GM18867 (cell line): Measurements from ENCODE around the gene ATRAID.

Source experiments
- ATAC-seq: cut with Tn5 transposase; IDR thresholded peaks from one replicate; pipeline ENCODE4 v1.9.1; 2021; ENCODE audit warnings: mild to moderate bottlenecking, moderate library complexity; ENCODE audit not compliant: unreplicated experiment

Gene ATRAID

DNA sequence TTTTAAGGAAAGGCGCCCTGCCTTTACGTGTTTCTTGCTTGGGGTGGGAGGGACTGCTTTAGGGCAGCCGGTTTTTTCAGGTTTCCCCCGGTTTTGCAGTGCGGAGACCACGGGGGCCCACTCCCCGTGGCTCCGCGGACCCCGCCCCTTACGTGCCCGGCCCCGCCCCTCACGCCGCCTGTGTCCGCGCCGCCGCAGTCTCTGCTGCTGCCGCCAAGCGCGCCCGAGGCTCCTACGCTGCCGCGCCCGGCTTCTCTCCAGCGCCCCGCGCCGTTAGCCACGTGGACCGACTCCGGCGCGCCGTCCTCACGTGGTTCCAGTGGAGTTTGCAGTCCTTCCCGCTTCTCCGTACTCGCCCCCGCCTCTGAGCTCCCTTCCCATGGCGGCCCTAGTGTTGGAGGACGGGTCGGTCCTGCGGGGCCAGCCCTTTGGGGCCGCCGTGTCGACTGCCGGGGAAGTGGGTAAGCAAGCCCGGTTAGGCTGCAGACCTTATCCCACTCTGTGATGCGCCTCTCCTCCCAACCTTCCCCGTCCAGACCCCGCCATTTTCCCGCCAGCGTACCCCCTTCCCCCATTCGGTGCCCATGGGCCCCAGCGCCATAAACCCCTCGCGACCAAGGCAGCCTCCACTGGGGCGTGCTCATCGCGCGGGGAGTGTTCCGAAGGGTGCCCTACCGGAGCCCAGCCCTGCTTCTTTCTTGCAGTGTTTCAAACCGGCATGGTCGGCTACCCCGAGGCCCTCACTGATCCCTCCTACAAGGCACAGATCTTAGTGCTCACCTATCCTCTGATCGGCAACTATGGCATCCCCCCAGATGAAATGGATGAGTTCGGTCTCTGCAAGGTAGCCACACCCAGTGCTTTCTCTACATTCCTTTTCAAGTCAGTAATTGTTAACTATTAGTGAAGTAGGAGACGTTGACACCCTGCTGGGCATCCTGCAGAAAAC, 5.6 kb downstream of the ATRAID start, which contains the start of gene CAD:
TSS of gene CAD (plus strand) at position 197 of the 949 bp plus-strand sequence. CDS start at position 380, 183 bp downstream.
- ATAC-seq, result peak; percentile 76

DNA sequence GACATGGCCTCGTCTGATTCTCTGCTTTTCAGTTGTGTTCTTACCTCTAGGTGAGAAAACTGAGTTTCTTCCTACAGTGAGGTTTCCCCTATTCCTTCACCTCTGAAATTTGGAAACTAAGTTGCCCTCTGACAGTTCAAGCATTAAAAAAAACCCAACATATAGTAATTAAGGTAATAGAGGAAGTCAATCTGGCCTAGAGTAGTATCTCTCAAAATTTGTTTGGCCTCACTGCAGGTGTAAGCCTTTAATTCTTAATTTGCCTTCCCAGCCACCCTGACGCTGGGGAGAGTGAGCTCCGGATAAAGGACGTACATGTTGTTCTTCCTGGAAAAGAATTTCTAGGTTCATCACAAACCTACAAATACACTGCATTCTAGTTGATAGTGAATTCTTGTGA, 6.8 kb downstream of the ATRAID start:
- no peak for ATAC-seq

DNA sequence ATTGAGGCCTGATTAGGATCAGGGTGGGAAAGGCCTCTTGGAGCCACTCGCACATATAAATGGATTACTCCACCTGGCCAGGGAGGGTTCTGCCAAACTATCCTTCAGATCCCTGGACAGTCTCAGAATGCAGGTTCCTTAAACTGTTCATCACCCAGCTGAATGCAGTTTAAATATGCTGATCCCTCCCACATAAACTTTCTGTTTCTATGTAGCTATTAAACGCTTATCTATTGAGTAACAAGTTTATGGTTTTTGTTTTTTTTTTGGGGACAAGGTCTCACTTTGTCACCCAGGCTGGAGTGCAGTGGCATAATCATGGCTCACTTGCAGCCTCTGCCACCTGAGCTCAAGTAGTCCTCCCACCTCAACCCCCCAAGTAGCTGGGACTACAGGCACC, 7.2 kb downstream of the ATRAID start:
- ATAC-seq, result no peak

DNA sequence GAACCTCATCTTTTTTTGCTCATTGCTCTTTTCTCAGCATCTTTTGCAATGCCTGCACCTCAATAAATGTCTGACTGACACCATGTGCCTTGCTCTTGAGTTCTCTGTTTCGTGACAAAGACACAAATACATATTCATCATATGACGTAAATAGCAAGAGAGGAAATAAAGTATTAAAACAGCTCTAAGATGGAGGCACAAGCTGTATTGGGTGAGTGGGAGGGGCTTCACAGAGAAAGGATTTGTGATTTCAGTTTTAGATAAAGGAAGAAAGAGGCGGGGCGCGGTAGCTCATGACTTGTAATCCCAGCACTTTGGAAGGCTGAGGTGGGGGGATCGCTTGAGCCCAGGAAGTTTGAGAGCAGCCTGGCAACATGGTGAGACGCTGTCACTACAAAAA, 8.2 kb downstream of the ATRAID start:
- no peak for ATAC-seq

DNA sequence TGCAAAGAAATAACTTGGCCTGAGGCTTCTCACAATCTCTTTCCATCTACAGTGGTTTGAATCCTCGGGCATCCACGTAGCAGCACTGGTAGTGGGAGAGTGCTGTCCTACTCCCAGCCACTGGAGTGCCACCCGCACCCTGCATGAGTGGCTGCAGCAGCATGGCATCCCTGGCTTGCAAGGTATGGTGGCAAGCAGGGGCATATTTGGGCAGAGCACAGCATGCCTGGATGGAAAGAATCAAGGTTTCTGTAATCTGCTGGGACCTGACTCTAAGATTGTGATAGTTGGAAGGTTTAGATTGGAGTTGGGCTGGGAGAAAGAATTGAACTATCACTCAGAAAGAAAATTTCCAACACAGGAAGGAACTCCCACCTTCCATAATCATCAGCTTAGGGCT, 9.3 kb downstream of the ATRAID start:
- ATAC-seq, result no peak

DNA sequence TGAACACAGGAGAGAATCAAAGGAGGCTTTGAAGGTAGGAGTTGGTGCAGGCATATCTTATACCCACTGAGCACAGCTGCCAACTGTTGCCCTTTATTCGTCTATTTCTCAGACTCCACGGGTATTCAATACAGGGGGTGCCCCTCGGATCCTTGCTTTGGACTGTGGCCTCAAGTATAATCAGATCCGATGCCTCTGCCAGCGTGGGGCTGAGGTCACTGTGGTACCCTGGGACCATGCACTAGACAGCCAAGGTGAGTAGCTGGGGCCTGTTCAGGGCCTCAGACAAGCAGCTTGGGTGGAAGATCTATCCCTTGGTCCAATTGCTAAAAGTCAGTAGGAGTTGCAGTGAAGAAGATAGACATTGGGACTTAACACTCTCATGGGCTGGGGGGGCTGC, 10.6 kb downstream of the ATRAID start:
- no peak for ATAC-seq

DNA sequence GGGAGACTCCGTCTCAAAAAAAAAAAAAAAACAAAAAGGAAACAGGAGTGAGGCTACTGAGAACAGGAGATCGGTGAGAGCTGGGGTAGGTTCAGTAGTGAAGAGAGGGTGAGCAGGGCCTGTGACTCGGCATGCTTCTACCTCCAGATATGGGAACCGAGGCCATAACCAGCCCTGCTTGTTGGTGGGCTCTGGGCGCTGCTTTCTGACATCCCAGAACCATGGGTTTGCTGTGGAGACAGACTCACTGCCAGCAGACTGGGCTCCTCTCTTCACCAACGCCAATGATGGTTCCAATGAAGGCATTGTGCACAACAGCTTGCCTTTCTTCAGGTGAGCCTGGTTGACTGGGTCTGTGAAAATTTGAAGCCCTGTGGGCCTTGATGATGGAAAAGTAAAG, 11.6 kb downstream of the ATRAID start:
- ATAC-seq, result no peak

DNA sequence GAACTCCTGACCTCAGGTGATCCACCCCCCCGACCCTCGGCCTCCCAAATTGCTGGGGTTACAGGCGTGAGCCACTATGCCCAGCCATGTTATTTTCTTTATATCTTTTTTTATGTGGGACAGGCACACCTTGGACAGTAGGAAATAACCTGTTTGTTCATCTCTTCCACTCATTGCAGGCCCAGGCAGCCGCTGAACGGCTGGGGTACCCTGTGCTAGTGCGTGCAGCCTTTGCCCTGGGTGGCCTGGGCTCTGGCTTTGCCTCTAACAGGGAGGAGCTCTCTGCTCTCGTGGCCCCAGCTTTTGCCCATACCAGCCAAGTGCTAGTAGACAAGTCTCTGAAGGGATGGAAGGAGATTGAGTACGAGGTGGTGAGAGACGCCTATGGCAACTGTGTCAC, 13.7 kb downstream of the ATRAID start:
- no peak for ATAC-seq

DNA sequence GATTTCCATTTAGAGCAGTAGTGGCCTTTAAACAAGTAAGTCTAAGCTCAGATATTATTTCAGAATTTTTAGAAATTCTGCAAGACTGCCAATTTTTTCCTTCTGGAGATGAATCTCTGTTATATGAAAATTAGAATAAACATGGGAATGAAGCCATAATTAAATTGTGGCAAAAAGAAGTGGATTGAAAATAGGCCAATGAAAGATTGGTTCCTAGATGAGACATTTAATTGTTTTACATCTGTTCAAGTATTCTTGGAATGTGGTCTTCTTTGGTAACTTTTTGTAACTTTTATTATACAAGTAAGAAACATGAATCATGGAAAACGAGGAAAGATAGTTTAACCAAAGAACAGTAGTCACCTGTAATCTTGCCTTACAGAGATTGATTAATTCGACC, 15.7 kb downstream of the ATRAID start:
- no peak for ATAC-seq

DNA sequence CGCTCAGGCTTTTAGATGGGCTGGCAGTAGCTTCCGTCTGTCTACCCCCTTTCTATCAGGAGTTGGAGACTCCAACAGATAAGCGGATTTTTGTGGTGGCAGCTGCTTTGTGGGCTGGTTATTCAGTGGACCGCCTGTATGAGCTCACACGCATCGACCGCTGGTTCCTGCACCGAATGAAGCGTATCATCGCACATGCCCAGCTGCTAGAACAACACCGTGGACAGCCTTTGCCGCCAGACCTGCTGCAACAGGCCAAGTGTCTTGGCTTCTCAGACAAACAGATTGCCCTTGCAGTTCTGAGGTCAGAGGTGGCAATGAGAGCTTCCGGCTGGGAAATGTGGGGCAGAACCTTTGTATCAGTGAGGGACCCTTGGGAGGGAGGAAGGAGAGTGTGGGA, 20.1 kb downstream of the ATRAID start:
- no peak for ATAC-seq

DNA sequence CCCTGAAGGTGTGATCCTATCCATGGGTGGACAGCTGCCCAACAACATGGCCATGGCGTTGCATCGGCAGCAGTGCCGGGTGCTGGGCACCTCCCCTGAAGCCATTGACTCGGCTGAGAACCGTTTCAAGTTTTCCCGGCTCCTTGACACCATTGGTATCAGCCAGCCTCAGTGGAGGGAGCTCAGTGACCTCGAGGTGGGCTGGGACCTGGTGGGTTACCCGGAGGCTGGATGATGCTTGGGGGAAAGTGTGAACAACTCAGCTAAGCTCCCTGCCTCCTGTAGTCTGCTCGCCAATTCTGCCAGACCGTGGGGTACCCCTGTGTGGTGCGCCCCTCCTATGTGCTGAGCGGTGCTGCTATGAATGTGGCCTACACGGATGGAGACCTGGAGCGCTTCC, 21.5 kb downstream of the ATRAID start:
- no peak for ATAC-seq

DNA sequence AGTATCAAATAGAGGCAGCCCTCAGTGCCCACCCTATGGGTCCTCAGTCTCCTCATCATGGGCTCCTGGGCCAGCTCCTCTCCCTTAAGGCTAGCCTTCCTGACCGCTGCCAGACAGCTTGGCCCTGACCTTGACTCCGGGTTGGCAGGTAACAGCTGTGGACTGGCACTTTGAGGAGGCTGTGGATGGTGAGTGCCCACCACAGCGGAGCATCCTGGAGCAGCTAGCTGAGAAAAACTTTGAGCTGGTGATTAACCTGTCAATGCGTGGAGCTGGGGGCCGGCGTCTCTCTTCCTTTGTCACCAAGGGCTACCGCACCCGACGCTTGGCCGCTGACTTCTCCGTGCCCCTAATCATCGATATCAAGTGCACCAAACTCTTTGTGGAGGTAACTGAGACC, 24.3 kb downstream of the ATRAID start:
- ATAC-seq, result no peak

DNA sequence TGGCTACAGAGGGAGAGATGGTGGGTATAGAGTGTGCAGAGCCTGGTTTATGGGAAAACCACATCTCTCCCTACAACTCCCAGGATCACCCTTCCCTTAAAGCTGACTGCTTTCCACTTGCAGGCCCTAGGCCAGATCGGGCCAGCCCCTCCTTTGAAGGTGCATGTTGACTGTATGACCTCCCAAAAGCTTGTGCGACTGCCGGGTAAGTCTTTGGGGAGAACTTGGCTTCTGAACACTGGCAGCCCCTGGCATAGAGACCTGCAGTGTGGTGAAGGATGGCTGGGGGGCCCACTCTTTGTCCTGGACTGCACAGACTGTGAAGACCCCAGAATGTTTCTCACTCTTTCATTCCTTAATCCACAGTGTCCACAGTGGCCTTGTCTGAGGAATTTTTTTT, 24.8 kb downstream of the ATRAID start:
- ATAC-seq, result no peak

DNA sequence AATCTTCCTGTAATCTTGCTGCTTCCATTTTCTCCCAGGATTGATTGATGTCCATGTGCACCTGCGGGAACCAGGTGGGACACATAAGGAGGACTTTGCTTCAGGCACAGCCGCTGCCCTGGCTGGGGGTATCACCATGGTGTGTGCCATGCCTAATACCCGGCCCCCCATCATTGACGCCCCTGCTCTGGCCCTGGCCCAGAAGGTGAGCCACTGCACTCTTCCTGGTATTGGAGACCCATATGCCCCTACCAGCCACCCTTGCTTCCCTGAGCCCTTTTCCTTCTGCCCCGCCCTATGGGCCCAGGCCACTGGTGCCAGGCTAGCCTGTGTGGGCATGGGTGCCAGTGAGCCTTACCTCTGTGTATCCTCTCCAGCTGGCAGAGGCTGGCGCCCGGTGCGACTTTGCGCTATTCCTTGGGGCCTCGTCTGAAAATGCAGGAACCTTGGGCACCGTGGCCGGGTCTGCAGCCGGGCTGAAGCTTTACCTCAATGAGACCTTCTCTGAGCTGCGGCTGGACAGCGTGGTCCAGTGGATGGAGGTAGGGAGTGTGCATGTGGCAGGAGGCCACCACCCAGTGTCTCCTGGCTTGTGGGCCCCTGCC, 25.6 kb downstream of the ATRAID start:
- no peak for ATAC-seq

DNA sequence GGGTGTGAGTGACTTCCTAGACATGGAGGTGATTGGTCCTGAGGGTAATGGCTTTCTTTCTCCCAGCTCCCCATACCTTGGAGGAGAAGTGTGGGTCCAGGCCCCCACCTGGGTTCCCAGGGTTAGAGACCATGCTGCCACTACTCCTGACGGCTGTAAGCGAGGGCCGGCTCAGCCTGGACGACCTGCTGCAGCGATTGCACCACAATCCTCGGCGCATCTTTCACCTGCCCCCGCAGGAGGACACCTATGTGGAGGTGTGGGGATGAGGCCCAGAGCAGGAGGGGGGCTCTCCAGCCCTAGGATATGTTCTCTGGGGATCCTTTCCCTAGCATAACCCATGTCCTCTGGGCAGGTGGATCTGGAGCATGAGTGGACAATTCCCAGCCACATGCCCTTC, 27.1 kb downstream of the ATRAID start:
- ATAC-seq, result no peak

DNA sequence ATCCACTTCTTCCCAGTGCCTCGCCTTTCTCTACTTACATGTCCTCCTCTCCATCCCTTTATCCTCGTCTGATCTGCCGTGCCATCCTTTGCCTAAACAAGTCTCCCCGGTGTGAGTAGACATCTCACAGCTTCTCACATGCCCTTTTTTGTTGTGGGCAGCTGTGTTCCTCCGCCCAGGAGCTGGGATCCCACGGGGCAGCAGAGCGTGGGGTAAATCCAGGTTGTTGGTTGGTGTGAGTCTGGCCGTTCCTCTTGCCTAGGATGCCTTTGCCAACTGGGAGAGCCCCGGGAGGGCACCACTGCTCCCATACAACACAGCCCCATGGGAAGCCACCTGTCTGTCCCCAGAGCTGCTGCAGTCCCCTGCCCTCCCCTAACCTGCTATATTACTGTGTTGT, 28.6 kb downstream of the ATRAID start:
- no peak for ATAC-seq

DNA sequence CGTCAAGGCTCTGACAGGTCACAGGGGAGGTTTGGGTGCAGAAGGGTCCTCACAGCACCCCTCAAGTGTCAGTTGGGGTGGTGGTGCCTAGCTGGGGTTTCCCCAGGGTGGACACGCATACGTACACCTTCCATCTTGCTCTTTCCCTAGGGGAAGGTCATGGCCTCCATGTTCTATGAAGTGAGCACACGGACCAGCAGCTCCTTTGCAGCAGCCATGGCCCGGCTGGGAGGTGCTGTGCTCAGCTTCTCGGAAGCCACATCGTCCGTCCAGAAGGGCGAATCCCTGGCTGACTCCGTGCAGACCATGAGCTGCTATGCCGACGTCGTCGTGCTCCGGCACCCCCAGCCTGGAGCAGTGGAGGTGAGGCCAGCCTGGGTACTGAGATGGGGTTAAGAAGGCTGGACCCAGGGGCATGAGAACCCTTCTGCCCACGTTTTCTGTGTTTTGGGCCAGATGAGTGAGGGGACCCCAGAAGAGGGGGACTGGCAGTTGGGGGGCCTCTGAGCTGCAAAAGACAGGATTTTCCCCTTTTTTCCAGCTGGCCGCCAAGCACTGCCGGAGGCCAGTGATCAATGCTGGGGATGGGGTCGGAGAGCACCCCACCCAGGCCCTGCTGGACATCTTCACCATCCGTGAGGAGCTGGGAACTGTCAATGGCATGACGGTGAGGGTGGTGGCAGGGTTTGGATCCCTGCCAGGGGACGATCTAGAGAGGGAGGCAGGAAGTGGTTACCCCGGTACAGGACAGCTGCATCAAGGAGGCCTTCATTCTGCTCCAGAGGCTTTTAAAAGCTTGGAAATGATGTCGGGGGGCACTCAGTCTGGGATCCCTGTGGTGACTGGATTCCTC, 30.1 kb downstream of the ATRAID start:
- ATAC-seq, result no peak

DNA sequence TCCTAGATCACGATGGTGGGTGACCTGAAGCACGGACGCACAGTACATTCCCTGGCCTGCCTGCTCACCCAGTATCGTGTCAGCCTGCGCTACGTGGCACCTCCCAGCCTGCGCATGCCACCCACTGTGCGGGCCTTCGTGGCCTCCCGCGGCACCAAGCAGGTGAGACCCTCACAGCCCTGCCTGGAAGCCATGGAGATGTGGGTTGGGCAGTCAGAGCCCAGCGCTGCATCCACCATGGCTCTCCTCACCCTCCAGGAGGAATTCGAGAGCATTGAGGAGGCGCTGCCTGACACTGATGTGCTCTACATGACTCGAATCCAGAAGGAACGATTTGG, 30.7 kb downstream of the ATRAID start:
- ATAC-seq, result no peak

DNA sequence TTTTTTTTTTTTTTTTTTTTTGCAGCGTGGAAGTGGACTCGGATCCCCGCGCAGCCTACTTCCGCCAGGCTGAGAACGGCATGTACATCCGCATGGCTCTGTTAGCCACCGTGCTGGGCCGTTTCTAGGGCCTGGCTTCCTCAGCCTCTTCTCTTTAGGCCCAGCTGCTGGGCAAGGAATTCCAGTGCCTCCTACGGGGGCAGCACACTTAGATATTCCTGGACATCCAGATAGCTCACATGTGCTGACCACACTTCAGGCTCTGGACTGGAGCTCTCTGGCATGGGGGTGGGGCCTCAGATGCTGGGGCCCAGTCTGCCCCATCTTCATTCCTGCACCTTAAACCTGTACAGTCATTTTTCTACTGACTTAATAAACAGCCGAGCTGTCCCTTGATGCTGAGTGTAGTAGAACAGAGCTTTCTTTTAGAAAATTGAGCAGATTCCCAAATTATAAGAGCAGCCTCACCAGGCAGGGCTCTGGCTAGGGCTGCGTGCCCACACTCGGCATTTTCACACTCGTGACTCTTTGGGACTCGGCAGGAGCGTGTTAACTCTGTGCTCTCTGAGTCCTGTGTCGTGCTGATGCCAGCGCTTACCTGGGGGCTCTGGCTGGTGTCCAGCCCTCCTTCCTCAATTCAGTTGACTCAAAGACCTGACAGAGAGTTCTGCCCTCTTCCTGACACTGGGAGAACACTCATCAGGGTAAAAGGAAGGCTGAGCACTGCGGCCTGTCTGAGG, 31.7 kb downstream of the ATRAID start:
- no peak for ATAC-seq

DNA sequence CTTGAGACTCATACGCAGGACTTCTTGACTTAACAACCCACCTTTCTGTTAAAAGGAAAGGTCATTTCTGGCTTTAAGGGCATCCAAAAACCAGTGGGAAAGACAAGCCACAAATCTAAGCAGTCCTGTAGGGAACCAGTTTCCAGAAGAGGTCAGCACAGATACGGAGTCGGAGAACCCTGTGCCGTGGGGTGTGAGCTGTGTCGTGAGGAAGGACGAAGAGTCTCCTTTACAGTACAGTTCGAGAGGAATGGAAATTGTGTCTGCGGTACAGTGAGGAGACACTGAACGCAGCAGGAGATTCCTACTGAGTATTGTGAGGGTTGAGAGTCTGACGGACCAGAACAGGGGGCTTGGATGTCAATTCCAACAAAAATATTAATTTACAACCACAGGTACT, 33.3 kb downstream of the ATRAID start:
- no peak for ATAC-seq

DNA sequence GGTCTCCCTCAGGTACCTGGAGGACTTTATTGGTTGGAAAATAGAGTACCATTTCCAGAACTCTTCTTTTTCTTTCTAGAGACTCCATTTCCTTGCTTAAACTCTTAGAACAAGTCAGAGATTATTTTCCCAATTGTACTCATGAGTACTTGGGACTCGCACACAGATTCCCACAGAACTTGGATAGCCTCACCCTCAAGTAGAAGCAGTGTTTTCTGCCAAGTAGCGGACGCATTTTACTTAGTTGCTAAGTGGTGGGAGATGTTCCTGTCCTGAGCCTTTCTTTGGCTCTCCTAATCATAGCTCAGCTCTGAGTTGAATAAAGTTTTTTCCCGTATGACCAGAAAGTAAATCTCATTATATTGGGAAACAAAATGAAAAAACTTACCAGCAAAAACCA, 33.8 kb downstream of the ATRAID start:
- ATAC-seq, result no peak
